HCT116 (cell line): ENCODE measurements around the gene RAD51AP1. TPM values are rescaled to one million over a fixed set of nuclear protein-coding genes. Genes with fewer than 3 reads are reported as not detected.

Experiments
- ATAC-seq: fragments of 200-7000 bp; cut with Tn5 transposase; 2 replicates; pipeline ENCODE4 v1.9.1; 2020; ENCODE audit warnings: mild to moderate bottlenecking, moderate library complexity
- BruUV-seq: library from RNA; stranded (reverse); fragments of 400-500 nt; replicated peaks from 2 replicates; lab custom pipeline; 2021; lab: Mats Ljungman, UMichigan
- CTCF ChIA-PET: fragments of 300-600 bp; sonication (Branson Sonifier 250); formaldehyde crosslinking; loops from one replicate; lab custom pipeline; 2021; ENCODE audit warnings: antibody characterized with exemption; lab: Charles Lee
- POLR2A ChIA-PET: fragments of 300-600, 350-600 bp; sonication (Branson Sonifier 250); formaldehyde crosslinking; loops from one replicate; lab custom pipeline; 2021; ENCODE audit warnings: antibody characterized with exemption; lab: Charles Lee
- RAD21 ChIA-PET, 2 experiments: fragments of 300-600 bp; sonication (Branson Sonifier 250); formaldehyde crosslinking; loops; one replicate each; lab custom pipeline; 2023; ENCODE audit warnings: low total read pairs in 2 of 2; ENCODE audit not compliant: uncharacterized antibody in 2 of 2, unreplicated experiment in 2 of 2, low non-redundant PET in 1 of 2; lab: Charles Lee
- DNase-seq: peaks from one replicate; pipeline ENCODE4 v3.0.0-alpha.2; 2010; ENCODE audit warnings: low read depth, low spot score
- H2AFZ ChIP-seq: fragments of 200-600 bp; shearing (Covaris generic), sonication (generic); 2 replicates; pipeline ENCODE4 v1.6.1; 2017; ENCODE audit warnings: low read depth, mixed run types, mixed read lengths, antibody characterized with exemption, low read length; ENCODE audit not compliant: poor library complexity, severe bottlenecking
- H3K27ac ChIP-seq: 2 replicates; pipeline ENCODE4 v1.5.1; 2012; ENCODE audit warnings: low read depth, low read length
- H3K27me3 ChIP-seq: fragments of 200-600 bp; sonication (generic); 2 replicates; pipeline ENCODE4 v1.6.1; 2016; ENCODE audit warnings: mixed run types, low read length, mixed read lengths; ENCODE audit not compliant: insufficient read depth
- H3K36me3 ChIP-seq, 2 experiments: fragments of 200-500 bp in 1 of 2; fragments of 200-600 bp in 1 of 2; sonication (Bioruptor generic) in 1 of 2; sonication (generic) in 1 of 2; 2 replicates each; pipeline versions ENCODE4 v1.5.1 to v1.6.1; 2014 to 2016; ENCODE audit warnings: low read length in 2 of 2, inconsistent platforms in 1 of 2, mixed read lengths in 1 of 2, mixed run types in 1 of 2; ENCODE audit not compliant: insufficient read depth in 2 of 2, control insufficient read depth in 1 of 2
- H3K4me1 ChIP-seq, 2 experiments: fragments of 200-600 bp in 1 of 2; sonication (generic) in 1 of 2; 2 replicates each; pipeline versions ENCODE4 v1.5.1 to v1.6.1; 2012 to 2017; ENCODE audit warnings: low read length in 2 of 2, inconsistent platforms in 1 of 2, mild to moderate bottlenecking in 1 of 2, mixed read lengths in 1 of 2, mixed run types in 1 of 2, moderate library complexity in 1 of 2; ENCODE audit not compliant: insufficient read depth in 2 of 2, control insufficient read depth in 1 of 2
- H3K4me2 ChIP-seq: fragments of 200-600 bp; sonication (generic); 2 replicates; pipeline ENCODE4 v1.6.1; 2017; ENCODE audit warnings: mixed run types, low read length, mixed read lengths
- H3K4me3 ChIP-seq, 2 experiments: fragments of 200-600 bp in 1 of 2; sonication (generic) in 1 of 2; replicated peaks in 1 of 2; 2 replicates each; pipeline ENCODE4 v1.5.1; 2011 to 2016; ENCODE audit warnings: low read length in 2 of 2, control low read depth in 1 of 2, low read depth in 1 of 2, mild to moderate bottlenecking in 1 of 2, mixed read lengths in 1 of 2, mixed run types in 1 of 2
- H3K79me2 ChIP-seq: fragments of 200-600 bp; sonication (generic); 2 replicates; pipeline ENCODE4 v1.6.1; 2017; ENCODE audit warnings: mild to moderate bottlenecking, mixed run types, low read length, moderate library complexity, mixed read lengths; ENCODE audit not compliant: insufficient read depth
- H3K9ac ChIP-seq: fragments of 200-600 bp; sonication (generic); 2 replicates; pipeline ENCODE4 v1.6.1; 2016; ENCODE audit warnings: low read length, mixed read lengths
- H3K9me2 ChIP-seq: fragments of 200-600 bp; sonication (generic), shearing (Covaris generic); 2 replicates; pipeline ENCODE4 v1.6.1; 2017; ENCODE audit warnings: mixed run types, mild to moderate bottlenecking, moderate library complexity; ENCODE audit not compliant: insufficient read depth
- H3K9me3 ChIP-seq, 2 experiments: fragments of 200-500 bp in 1 of 2; fragments of 200-600 bp in 1 of 2; sonication (Bioruptor generic) in 1 of 2; sonication (generic) in 1 of 2; 2 replicates each; pipeline ENCODE4 v1.6.1; 2014 to 2017; ENCODE audit warnings: low read length in 2 of 2, mixed read lengths in 2 of 2, inconsistent platforms in 1 of 2, low read depth in 1 of 2, mild to moderate bottlenecking in 1 of 2, mixed run types in 1 of 2, moderate library complexity in 1 of 2; ENCODE audit not compliant: control insufficient read depth in 1 of 2, insufficient read depth in 1 of 2
- H4K20me1 ChIP-seq: fragments of 200-600 bp; sonication (generic), shearing (Covaris generic); 2 replicates; pipeline ENCODE4 v1.6.1; 2017; ENCODE audit warnings: mixed run types, mild to moderate bottlenecking, moderate library complexity; ENCODE audit not compliant: insufficient read depth
- CBX3 ChIP-seq: IDR thresholded peaks from 2 replicates; pipeline ENCODE4 v1.6.1; 2012; ENCODE audit warnings: low read depth
- CEBPB ChIP-seq: IDR thresholded peaks from 2 replicates; pipeline ENCODE4 v1.6.1; 2012; ENCODE audit warnings: low read depth
- EGR1 ChIP-seq: IDR thresholded peaks from 2 replicates; pipeline ENCODE4 v1.6.1; 2012; ENCODE audit warnings: low read depth
- ELF1 ChIP-seq: IDR thresholded peaks from 2 replicates; pipeline ENCODE4 v1.6.1; 2012; ENCODE audit warnings: low read depth, borderline replicate concordance
- EZH2 ChIP-seq: fragments of 200-600 bp; sonication (generic); IDR thresholded peaks from 2 replicates; pipeline ENCODE4 v1.6.1; 2017; ENCODE audit warnings: antibody characterized with exemption, mixed run types
- EZH2phosphoT487 ChIP-seq: fragments of 200-600 bp; IDR thresholded peaks from 2 replicates; pipeline ENCODE4 v1.6.1; 2018; ENCODE audit warnings: antibody characterized with exemption, borderline replicate concordance
- FOSL1 ChIP-seq: IDR thresholded peaks from 2 replicates; pipeline ENCODE4 v1.6.1; 2012; ENCODE audit warnings: low read depth
- JUND ChIP-seq: IDR thresholded peaks from 2 replicates; pipeline ENCODE4 v1.6.1; 2012
- MAX ChIP-seq: IDR thresholded peaks from 2 replicates; pipeline ENCODE4 v1.6.1; 2012
- POLR2AphosphoS5 ChIP-seq: IDR thresholded peaks from 2 replicates; pipeline ENCODE4 v1.6.1; 2011; ENCODE audit warnings: mild to moderate bottlenecking, low read depth, low read length, moderate library complexity
- RAD21 ChIP-seq: IDR thresholded peaks from 2 replicates; pipeline ENCODE4 v1.6.1; 2012; ENCODE audit warnings: low read depth, mild to moderate bottlenecking
- SIN3A ChIP-seq: IDR thresholded peaks from 2 replicates; pipeline ENCODE4 v1.6.1; 2012; ENCODE audit warnings: low read depth
- SP1 ChIP-seq: IDR thresholded peaks from 2 replicates; pipeline ENCODE4 v1.6.1; 2012; ENCODE audit warnings: low read depth
- TCF7L2 ChIP-seq: IDR thresholded peaks from 2 replicates; pipeline ENCODE4 v1.7.0; 2011; ENCODE audit warnings: borderline replicate concordance, inconsistent platforms; ENCODE audit not compliant: insufficient read depth, insufficient read length; ENCODE audit errors: extremely low read depth
- intact Hi-C: fragments of 100-400 bp; cut with micrococcal nuclease; formaldehyde crosslinking; loops from 2 replicates; pipeline ENCODE4 v1.10.0; 2022
- total RNA-seq: library from RNA; stranded (reverse); gene quantifications from one replicate; pipeline ENCODE4 v1.2.1, GENCODE V29; 2021; ENCODE audit not compliant: unreplicated experiment
- TF ChIP-seq, protein P1 (sequence below): IDR thresholded peaks from 2 replicates; pipeline ENCODE4 v1.6.1; 2012
- TF ChIP-seq, protein P2 (sequence below), 3 experiments: fragments of 200-600 bp in 1 of 3; sonication (generic) in 1 of 3; IDR thresholded peaks in 2 of 3; conservative IDR thresholded peaks in 1 of 3; 2 replicates each; pipeline ENCODE4 v1.5.1; 2012 to 2017; ENCODE audit warnings: low read depth in 2 of 3, low read length in 2 of 3, antibody characterized with exemption in 1 of 3, borderline replicate concordance in 1 of 3, control low read depth in 1 of 3, mild to moderate bottlenecking in 1 of 3, mixed read lengths in 1 of 3, mixed run types in 1 of 3, moderate library complexity in 1 of 3; ENCODE audit not compliant: insufficient read depth in 1 of 3

RAD51AP1 gene
- total RNA-seq, 1 experiment from 2014 or later: 28.2 TPM

GRCh38 chr12:4603946-4604345 is 65.3 kb downstream of the RAD51AP1 start:
- peaks cover 2 to 9% of the 10 kb centered on the region in 2 experiments; a peak in 1 of 4 replicates for H3K4me1 ChIP-seq
- H3K9me3 ChIP-seq: no peaks in the 10 kb centered on the region
- no TSS peak for BruUV-seq
- DNase-seq: no peak
- H4K20me1 ChIP-seq: no peaks in the 10 kb centered on the region
- no peaks in the 10 kb centered on the region; the same call in 1 of the 2 replicates for H3K79me2 ChIP-seq
- POLR2A ChIA-PET: no interaction called here
- CTCF ChIA-PET: interaction anchor here (0.8 to 1.9 kb wide), 3 partner anchors 12 to 18 kb away, joined by 3 to 5 read pairs (median 3); no protein-coding TSS in a partner anchor
- no peak overlapping the region for H3K4me3 ChIP-seq
- intact Hi-C loops: loop anchor here (2.0 to 10.0 kb wide), 3 partner anchors 45 to 151 kb away; partner anchors contain the start of genes AKAP3, NDUFA9 and RAD51AP1
- H3K27me3 ChIP-seq: no peaks in the 10 kb centered on the region; the same call in 1 of the 2 replicates
- no peaks in the 10 kb centered on the region for H3K36me3 ChIP-seq
- no peak overlapping the region for H2AFZ ChIP-seq
- RAD21 ChIA-PET: no interaction called here
- H3K27ac ChIP-seq: no peak overlapping the region
- ATAC-seq: no peak
- H3K4me2 ChIP-seq: no peak overlapping the region
- no peaks in the 10 kb centered on the region for H3K9me2 ChIP-seq
- no peak overlapping the region for H3K9ac ChIP-seq
- TF ChIP-seq SIN3A (no peak; the same call in 1 of the 2 replicates), FOSL1 (no peak), RAD21 (no peak), MAX (no peak), CEBPB (no peak), TCF7L2 (no peak), CBX3 (no peak), JUND (no peak), POLR2AphosphoS5 (no peak), EZH2 (no peak), ELF1 (no peak), EZH2phosphoT487 (no peak), EGR1 (no peak), SP1 (no peak)
- TF ChIP-seq, protein P1, sequence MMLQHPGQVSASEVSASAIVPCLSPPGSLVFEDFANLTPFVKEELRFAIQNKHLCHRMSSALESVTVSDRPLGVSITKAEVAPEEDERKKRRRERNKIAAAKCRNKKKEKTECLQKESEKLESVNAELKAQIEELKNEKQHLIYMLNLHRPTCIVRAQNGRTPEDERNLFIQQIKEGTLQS: no peak
- TF ChIP-seq, protein P2, sequence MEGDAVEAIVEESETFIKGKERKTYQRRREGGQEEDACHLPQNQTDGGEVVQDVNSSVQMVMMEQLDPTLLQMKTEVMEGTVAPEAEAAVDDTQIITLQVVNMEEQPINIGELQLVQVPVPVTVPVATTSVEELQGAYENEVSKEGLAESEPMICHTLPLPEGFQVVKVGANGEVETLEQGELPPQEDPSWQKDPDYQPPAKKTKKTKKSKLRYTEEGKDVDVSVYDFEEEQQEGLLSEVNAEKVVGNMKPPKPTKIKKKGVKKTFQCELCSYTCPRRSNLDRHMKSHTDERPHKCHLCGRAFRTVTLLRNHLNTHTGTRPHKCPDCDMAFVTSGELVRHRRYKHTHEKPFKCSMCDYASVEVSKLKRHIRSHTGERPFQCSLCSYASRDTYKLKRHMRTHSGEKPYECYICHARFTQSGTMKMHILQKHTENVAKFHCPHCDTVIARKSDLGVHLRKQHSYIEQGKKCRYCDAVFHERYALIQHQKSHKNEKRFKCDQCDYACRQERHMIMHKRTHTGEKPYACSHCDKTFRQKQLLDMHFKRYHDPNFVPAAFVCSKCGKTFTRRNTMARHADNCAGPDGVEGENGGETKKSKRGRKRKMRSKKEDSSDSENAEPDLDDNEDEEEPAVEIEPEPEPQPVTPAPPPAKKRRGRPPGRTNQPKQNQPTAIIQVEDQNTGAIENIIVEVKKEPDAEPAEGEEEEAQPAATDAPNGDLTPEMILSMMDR (IDR thresholded peaks at IDR 0.05 in 2 of 3, conservative IDR thresholded peaks at IDR 0.05 in 1 of 3; ENCODE audit: borderline replicate concordance in 1 of 3, insufficient read depth in 1 of 3, low read depth in 2 of 3, low read length in 2 of 3): no peak
